GM19025 (cell line): ENCODE results near the gene NOC2L.

Experiments
- ATAC-seq: cut with Tn5 transposase; IDR thresholded peaks from one replicate; pipeline ENCODE4 v1.9.1; 2021; ENCODE audit warnings: mild to moderate bottlenecking, low read depth, moderate library complexity; ENCODE audit not compliant: unreplicated experiment

NOC2L gene

DNA sequence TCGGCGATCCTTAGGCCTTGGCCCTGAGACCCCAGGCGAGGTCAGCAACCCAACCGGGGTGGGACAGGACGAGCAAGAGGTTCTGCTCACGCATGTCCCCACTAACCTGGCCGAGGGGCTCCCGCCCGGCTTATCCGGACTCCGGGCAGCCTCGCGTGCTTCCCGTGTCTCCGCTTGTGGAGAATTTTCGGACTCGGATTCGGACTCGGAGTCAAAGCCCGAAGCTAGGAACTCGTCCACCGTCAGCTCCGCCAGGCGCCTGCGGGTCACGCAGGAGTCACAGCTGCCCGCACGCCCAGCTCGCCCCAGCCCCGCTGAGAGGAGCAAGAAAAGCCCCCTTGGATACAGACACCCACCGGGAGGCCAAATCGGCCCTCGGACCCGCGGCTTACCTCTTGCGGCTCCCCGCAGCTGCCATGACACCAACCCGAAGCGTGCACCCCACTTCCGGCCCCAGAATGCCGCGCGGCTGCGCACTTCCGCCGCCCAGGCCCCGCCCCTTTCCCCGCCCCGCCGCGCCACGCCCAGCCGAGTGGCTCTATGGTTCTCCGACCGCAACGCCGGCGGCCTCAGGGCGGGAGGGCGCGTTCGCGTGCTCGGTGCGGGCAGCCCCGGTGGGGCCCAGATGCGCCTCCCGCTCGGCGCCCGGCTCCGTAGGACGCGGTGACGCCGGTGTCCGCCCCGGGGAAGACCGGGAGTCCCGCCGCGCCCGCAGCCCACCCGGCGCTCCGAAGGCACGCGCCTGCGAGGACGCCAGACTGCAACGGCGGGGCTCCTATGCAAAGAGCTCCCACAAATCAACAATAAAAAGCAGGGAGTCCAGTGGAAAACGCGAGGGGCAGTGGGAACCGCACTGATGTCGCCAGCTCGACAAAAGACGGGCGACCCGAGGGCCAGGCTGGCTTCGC is at the start of gene NOC2L:
TSS of gene NOC2L (minus strand) at position 434 of the 908 bp plus-strand sequence. CDS start at position 418, 16 bp downstream.
- ATAC-seq, result peak; percentile 55

DNA sequence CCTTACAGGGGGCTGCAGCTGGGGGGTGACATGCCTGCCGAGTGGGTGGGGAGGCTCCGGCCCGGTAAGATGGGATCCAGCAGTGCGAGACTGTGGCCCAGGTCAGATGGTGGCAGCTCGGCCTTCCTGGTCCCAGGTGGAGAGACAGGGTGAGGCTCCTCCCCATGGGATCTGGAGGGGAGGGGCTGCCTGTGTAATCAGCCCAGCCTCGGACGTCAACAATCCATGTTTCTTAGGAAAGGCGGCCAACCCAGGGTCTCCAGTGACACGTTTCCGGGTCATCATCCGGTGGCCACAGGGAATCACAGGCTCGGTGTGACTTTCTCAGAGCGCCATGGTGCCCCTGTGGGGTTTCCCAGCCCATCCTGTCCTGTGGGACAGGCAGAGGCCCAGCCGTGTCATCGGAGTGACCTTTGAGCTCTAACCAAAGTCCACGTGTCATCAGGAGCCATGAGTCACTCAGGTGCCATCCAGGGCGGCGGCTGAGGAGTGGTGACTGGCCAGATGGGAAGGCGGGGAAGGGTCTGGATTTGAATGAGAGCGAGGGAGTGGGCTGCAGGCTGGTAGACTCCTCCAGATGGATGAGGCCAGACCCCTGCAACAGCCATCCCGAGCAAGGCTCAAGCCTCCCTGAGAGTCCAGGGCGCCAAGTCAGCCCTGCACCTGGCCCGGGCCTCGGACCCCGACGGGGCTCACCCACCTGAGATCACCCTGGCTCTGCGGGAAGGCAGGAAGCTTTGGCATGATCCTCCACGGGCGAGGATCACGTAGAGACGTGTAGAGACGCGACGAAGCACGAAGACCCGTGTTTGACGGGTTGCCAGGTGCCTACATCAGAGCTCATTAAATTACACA is 47.5 kb upstream of the NOC2L start:
- ATAC-seq, result no peak

DNA sequence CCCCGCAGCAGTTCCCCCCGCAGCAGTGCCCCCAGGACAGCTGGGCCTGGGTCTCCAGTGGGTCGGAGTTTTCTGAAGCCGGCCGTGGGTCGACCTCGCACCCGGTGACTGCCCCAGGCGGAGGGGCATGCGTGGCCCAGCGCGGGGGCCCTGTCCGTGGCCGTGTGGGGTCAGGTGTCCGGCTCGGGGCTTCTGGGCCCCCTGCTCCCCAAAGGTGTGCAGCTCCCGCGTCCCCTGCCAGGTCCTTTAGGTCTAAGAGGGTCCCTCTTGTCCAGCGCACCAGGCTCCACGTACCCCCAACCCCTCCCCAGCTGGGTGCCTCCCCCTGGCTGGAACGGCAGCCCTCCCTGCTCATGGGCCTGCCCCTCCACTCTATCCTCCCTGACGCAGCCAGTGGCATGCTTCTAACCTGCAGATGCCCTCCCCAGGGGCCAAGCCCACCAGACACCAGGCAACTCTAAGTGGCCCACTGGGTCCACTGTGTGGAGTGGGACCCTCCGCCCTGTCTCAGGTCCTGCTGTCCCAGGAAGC is 46.8 kb upstream of the NOC2L start:
- ATAC-seq, result no peak

- ATAC-seq, result no peak
Observed at GRCh38 chr1:1004780-1005697, 46.0 kb upstream of the NOC2L start.

DNA sequence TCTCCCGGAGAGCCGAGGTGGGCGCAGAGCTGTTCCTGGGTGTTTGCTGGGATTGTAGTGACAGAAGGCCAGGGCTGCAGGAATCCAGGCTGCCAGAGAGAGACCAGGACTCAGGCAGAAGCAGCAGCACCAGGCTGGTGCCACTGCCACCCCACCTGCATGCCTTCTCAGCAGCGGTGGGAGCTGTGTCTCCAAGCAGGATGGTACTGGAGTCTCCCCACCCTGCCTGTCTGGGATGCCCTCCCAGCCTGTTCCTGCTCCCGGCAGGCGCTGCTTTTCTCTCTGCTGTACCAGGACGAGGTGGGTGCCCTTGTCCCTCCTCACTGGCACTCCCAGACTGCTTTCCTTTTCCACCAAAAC is 45.3 kb upstream of the NOC2L start:
- ATAC-seq, result no peak

GRCh38 chr1:1003618-1004419 is 44.8 kb upstream of the NOC2L start:
- ATAC-seq, result no peak

DNA sequence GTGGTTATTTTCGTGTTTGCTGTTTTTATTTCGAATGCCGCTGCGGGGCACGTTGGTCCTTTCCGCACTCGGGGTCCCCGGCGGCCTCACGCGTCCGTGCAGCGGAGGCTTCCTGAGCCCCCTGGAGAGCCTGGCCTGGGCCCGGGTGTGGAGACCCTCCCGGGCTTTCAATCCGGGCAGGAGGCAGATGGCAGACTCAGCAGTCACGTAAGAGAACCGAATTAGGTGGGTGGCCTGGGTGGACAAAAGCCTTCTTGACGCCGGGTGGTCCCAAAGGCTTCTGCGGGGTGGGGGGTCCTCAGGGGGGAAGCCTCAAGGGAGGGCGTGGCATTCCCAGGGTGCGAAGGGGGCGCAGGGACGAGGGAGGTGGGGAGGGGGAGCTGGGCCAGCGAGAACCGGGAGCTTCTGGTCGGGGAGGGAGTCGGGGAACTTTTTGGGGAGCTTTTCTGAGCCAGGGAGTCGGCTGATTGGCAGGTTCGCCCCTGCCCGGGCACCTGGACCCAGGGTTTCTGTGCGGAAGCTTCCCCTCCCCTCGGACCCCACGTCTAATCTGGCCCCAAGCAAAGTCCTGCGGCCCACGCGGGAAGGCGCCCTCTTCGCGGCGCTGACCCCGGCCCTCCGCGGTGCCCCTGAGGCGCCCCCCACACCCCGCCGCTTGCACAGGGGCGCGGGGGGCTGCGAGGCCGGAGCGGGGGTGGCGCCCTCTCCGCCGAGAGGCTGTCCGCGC is 42.2 kb upstream of the NOC2L start:
- no peak for ATAC-seq

- no peak for ATAC-seq
Observed at GRCh38 chr1:1000357-1001056, 41.5 kb upstream of the NOC2L start.

DNA sequence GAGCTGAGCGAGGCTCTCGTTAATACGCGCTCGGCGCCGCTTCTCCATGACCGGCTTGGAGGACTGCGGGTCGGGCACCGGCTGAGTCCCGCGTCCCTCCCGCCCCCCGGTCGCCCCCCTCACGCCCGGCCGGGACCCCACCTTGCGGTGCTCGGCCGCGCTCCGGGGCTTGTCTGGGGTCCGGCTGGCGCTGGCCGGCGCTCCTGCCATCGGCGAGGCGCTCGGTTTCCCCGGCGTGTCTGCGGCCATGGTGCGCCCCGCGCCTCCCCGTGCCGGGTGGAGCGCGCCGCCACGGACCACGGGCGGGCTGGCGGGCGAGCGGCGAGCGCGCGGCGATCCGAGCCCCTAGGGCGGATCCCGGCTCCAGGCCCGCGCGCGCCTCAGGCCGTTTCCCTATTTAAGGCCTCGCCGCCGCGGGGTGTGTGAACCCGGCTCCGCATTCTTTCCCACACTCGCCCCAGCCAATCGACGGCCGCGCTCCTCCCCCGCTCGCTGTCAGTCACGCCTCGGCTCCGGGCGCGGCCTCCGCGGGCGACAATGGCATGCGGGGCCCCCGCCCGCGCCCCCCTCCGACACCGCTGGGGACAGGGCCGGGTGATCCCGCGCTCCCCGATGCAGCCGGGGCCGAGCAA is 40.8 kb upstream of the NOC2L start, which contains the start of gene HES4:
TSS of gene HES4 (minus strand) at position 373 of the 632 bp plus-strand sequence. CDS start at position 249, 124 bp downstream.
- no peak for ATAC-seq

DNA sequence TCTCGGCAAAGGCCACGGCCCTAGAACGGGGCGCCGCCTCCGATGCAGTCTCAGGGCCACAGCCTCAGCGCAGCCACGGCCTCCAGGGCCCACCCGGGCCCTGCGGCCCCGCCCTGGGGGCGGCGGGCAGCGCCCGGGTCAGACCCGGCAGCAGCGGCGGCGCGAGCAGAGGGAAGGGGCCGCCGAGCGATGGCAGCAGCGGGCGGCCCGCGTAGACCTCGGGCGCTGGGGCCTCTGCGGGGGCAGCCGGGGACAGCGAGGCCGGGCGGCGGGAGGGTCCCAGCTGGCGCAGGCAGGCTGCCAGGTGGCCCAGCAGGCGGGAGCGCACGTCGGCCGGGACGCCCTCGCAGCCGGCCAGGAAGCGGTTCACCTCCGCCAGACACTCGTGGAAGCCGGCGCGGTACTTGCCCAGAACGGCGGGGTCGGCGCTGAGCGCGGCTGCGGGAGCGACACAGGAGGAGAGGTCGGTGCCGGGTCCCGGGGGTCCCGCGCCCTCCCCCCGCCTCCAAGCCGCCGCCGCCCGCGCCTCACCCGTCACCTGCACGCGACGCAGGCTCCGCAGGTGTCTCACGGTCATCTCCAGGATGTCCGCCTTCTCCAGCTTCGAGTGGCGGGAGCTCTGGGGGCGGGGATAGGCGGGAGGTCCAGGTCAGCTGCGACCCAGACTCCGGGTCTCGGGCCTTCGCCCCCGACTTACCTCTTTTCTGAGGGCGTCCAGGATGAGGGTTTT is 40.1 kb upstream of the NOC2L start:
- no peak for ATAC-seq

DNA sequence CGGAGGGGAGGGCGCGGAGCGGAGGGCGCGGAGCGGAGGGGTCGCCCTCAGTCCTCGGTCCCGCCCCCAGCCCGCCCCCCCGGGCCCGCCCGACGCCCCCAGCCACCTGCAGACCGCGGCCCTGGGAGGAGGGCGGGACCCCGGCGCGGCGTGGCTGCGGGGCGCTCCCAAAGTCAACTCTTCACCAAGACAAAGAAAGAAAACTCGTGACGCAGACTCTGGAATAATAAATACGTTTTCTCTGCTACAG is 39.6 kb upstream of the NOC2L start:
- no peak for ATAC-seq

GRCh38 chr1:997993-998744 is 39.1 kb upstream of the NOC2L start:
- ATAC-seq, result no peak

GRCh38 chr1:997713-997992 is 38.6 kb upstream of the NOC2L start:
- no peak for ATAC-seq

DNA sequence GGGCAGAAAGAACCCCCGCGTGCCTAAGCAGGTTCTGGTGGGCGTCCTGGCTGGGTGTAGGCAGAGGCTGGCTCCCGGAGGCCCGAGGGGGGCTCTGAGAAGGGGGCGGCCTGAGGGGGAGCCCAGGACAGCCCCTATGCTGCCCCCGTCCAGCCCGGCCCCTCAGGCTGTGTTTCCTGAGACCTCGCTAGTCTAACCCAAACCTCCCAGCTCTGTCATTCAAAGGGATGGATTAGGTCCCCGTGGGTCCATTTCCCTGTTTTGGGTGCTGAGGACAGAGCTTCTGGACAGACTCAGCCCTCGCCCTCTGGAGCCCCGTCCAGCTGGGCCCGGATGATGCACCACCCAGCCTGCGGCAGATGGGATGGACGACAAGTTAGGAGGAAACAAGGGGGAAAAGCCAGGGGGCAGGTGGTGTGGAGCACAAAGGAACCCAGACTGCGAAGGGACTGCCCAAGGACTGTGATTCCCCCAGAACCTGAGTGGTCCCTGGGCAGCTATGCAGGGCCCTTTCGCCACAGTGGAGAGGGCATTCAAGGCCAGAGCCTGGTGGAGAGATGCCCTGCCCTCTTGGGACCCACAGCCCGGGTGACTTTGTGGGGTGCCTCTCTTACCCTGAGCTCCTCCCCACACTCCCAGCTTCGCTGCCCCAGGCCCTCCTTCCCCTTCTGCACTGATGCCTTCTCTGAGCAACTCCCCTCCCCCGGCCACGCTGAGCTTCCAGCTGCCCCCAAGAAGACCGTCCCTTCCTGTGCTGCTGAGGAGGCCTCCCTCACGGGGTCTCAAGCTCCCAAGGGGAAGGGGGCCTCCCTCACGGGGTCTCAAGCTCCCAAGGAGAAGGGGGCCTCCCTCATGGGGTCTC is 38.0 kb upstream of the NOC2L start:
- ATAC-seq, result no peak

DNA sequence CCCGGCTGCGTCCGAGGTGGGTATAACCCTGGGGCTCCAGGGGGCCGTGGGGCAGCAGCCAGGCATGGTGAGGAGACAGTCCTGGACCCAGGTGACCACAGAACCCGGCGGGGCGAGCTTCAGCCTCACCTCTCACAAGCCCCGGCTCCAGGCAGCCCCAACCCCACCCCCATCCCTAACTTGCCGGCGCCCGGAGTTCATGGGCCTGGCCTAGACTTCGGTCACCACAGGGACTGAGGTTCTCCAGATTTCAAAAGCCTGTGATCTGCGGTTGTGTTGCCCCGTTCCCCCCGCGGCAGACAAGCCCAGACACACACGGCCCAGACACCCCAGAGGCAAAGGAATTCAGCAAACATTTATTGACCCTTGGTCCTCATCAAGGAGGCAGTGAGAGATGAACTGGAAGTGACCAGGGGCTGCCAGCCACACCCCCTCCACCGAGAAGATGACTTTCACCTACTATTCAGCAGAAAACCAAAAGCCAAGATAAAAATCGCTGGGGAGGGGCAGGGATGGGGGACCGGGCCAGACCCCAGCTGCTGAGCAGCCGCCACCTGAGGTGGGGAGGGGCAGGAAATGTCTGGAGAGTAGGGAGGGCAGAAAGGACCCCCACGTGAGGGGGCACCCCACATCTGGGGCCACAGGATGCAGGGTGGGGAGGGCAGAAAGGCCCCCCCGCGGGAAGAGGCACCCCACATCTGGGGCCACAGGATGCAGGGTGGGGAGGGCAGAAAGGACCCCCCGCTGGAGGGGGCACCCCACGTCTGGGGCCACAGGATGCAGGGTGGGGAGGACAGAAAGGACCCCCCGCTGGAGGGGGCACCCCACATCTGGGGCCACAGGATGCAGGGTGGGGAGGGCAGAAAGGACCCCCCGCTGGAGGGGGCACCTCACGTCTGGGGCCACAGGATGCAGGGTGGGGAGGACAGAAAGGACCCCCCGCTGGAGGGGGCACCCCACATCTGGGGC is 36.9 kb upstream of the NOC2L start:
- no peak for ATAC-seq
